Pancreas (tissue), 10 donors: ENCODE results near the gene HOXA1. TPM values are rescaled to one million over a fixed set of nuclear protein-coding genes. Genes with fewer than 3 reads are reported as not detected.

Experiments
- ATAC-seq, 4 donors: fragments of 200-7000 bp; cut with Tn5 transposase; one replicate each; pipeline versions ENCODE4 v1.8.0 to v1.9.1; 2020; ENCODE audit warnings: mild to moderate bottlenecking in 4 of 4, moderate library complexity in 4 of 4
- DNase-seq, 6 donors: peaks; one replicate each; pipeline ENCODE4 v3.0.0-alpha.2; 2020
- FAIRE-seq: peaks from 2 replicates; lab custom pipeline; 2012; peaks lifted over from hg19 to GRCh38; lab: Jason Lieb, UNC
- H3K27ac ChIP-seq, 4 donors: fragments of 200-600 bp; sonication (generic); 1 replicate in 3 of 4; 2 replicates in 1 of 4; pipeline versions ENCODE4 v1.5.0 to v1.8.0; 2020
- H3K27me3 ChIP-seq, 4 donors: fragments of 200-600 bp; one replicate each; pipeline ENCODE4 v1.8.0; 2021
- H3K36me3 ChIP-seq, 3 donors: fragments of 200-600 bp; sonication (generic) in 1 of 3; one replicate each; pipeline versions ENCODE4 v1.5.0 to v1.8.0; 2020 to 2021
- H3K4me1 ChIP-seq, 3 donors: fragments of 200-600 bp; one replicate each; pipeline ENCODE4 v1.8.0; 2021
- H3K4me3 ChIP-seq, 4 donors: fragments of 200-600 bp; sonication (generic) in 2 of 4; one replicate each; pipeline versions ENCODE4 v1.5.0 to v1.8.0; 2020 to 2021
- H3K9me3 ChIP-seq, 4 donors: fragments of 200-600 bp; one replicate each; pipeline ENCODE4 v1.8.0; 2021
- CTCF ChIP-seq, 4 donors: fragments of 200-600 bp; sonication (generic) in 3 of 4; IDR thresholded peaks; one replicate each; pipeline versions ENCODE4 v1.5.0 to v1.8.0; 2021; ENCODE audit warnings: antibody characterized with exemption in 4 of 4
- WGBS, 2 donors: extraction: QIAGEN DNeasy Blood & Tissue Kit; methylation state at CpG; one replicate each; pipeline ENCODE4 v1.1.7; 2013; 5-methylcytosine and 5-hydroxymethylcytosine counted together
- intact Hi-C, 3 donors: fragments of 100-400 bp; cut with DNase I; formaldehyde crosslinking; loops; one replicate each; pipeline versions ENCODE4 v1.11.1 to v1.14.2; 2022
- polyA plus RNA-seq, 2 donors: library from polyadenylated mRNA; stranded (reverse); fragments of 200-250 nt; gene quantifications; one replicate each; pipeline ENCODE4 v1.2.3, GENCODE V29; 2013
- total RNA-seq, 6 donors: library from RNA; stranded (reverse); fragmentation: NEBNext Ultra II Directional in 4 of 6; extraction: Animal tissue kit (Norgen Biotek cat#: 25700) in 4 of 6; gene quantifications; one replicate each; pipeline versions ENCODE4 v1.2.1 to v1.2.4, GENCODE V29; 2021 to 2023
- donor health status: healthy with polysubstance abuse.
- donor health status: DM: no; HTN: no; CAD: no; lungs with moderate emphysema.
- donor health status: DM: no; HTN: no; CAD: no.
- donor health status: control.
- donor health status: control.
- donor health status: Bipolar disorder and iron deficiency.
- donor health status: DM: yes; HTN: yes; CAD: no.
- donor health status: DM: no; HTN: no; CAD: no.
- donor health status: DM: no; HTN: no; CAD: no.
- donor health status: DM: yes; HTN: yes; CAD: no.

The HOXA1 gene
- total and polyA plus RNA-seq, 8 donors = 0.05 to 0.16 (median 0.12) TPM; not detected in 5

DNA sequence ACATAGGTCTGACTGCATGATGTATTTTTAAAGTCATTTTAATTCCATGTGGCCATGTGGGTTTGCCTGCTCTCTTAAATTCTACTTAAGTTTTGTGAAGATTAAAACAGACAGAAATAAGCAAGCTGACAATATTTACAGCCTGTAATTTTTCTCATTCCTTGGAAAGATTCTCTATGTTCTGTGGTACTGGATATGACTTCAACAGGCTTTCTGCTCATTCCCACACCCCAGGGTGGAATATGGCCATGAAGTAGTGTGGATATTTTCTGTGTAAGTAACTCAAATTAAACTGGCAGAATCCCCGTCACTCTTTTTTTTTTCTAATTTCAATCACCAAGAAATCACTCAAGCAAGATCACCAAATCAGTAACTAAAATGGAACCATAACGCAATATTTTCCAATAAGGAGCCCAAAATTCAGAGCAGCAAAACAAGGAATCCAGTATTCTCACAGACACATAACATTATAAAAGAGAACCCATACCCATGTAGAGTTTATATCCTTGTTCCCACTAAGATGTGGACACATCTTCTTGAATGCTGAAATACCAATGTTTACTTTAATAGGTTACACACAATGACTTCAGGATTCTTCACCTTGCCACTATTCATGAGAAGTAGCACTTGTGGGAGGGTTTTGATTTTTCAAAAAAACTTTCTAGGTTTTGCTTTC lies 42.0 kb upstream of the HOXA1 start:
- FAIRE-seq = no peak
- H3K36me3 ChIP-seq = no peaks in the 10 kb centered on the region
- H3K4me3 ChIP-seq = no peak overlapping the region
- no peak for DNase-seq
- no peaks in the 10 kb centered on the region for H3K4me1 ChIP-seq
- intact Hi-C loops = no loop called here
- H3K9me3 ChIP-seq = no peaks in the 10 kb centered on the region
- peaks cover 3 to 73% (median 19%) of the 10 kb centered on the region in 4 donors for H3K27me3 ChIP-seq
- H3K27ac ChIP-seq = no peak overlapping the region
- no peak for TF ChIP-seq CTCF (IDR thresholded peaks at IDR 0.05)
- ATAC-seq = no peak
- WGBS, 2 donors = 31 to 37% methylated on average over 2 of the region's 2 CpGs

- WGBS, 2 donors = 12 to 14% methylated on average over 2 of the region's 2 CpGs
- no peak for TF ChIP-seq CTCF (IDR thresholded peaks at IDR 0.05)
- intact Hi-C loops = no loop called here
- Histone ChIP-seq H3K27me3 (peaks cover 0 to 76% (median 21%) of the 10 kb centered on the region in 4 donors), H3K4me1 (no peaks in the 10 kb centered on the region), H3K27ac (no peak overlapping the region), H3K4me3 (no peak overlapping the region), H3K9me3 (no peaks in the 10 kb centered on the region), H3K36me3 (no peaks in the 10 kb centered on the region)
- DNase-seq (no peak), ATAC-seq (peak in 1 of 4 donors; percentile 17), FAIRE-seq (no peak)
Measured at GRCh38 chr7:27134392-27134791, 38.6 kb upstream of the HOXA1 start.

DNA sequence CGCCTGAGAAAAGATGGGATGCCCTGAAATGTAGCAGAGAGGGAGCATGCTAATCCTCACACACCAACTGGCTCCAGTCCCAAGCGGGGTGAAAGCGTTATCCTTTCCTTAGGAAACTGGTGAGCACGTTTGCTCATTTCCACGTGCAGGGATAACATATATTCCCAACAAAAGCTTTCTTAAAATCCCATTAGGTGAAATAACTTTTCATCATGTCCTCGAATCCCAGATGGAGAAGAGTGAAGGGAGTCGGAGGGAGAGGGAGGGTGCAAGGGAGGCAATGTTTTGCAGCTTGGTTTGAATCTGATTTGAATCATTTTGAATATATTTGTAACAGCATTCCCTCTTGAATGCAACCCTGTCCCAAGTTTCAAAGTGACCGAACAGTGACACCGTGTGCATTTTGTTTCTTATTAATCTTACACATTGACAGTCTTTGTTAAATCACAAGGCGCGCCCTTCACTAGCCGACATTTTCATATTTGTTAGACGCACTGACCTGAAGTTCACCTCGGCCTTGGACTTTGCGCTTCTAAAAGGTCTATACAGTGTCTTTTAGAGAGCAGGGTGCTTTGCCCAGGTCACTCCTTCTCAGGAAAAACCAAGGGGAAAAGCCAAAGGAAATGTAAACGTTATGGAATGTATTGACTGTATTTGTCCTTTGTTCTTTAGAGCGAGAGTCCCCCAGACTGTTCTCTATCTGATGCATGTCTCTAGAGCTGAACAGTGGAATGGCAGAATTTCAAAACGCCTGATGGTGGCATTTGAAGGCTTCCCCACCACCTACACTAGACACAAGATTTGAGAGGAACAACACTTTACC lies 37.8 kb upstream of the HOXA1 start:
- ATAC-seq = no peak
- Histone ChIP-seq H3K9me3 (no peaks in the 10 kb centered on the region), H3K4me3 (no peak overlapping the region), H3K4me1 (no peaks in the 10 kb centered on the region), H3K27ac (no peak overlapping the region), H3K27me3 (peaks cover 0 to 77% (median 20%) of the 10 kb centered on the region in 4 donors), H3K36me3 (no peaks in the 10 kb centered on the region)
- intact Hi-C loops = no loop called here
- FAIRE-seq = no peak
- no peak for TF ChIP-seq CTCF (IDR thresholded peaks at IDR 0.05)
- no peak for DNase-seq
- 12 to 15% methylated on average over 18 of the region's 18 CpGs for WGBS, 2 donors

DNA sequence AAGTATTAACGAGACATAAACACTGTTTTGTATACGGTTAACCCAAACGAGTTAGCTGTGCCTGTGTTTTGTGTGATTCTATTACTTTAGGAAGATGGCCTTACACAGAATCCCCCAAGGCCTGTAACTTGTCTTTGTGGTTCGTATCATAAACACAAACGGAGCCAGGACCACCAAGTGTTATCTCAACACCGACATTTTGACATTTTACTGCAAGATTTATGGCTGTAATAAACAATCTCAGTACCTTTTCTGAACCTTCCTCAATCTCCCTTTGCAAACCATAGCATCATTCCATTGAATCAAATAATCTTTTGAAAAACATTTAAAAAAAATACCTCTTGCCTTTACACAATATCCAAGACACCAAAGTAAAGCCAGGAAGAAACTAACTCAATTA lies 37.2 kb upstream of the HOXA1 start:
- WGBS, 2 donors = 15 to 18% methylated on average over 6 of the region's 6 CpGs
- Histone ChIP-seq H3K4me1 (no peaks in the 10 kb centered on the region), H3K36me3 (no peaks in the 10 kb centered on the region), H3K27me3 (peaks cover 0 to 77% (median 18%) of the 10 kb centered on the region in 4 donors), H3K4me3 (no peak overlapping the region), H3K9me3 (no peaks in the 10 kb centered on the region), H3K27ac (no peak overlapping the region)
- FAIRE-seq (no peak), DNase-seq (no peak), ATAC-seq (no peak)
- no peak for TF ChIP-seq CTCF (IDR thresholded peaks at IDR 0.05)
- intact Hi-C loops = no loop called here
